Forelimb muscle (tissue), 1 donor: ENCODE data around the gene OXGR1. TPM values are rescaled to one million over a fixed set of nuclear protein-coding genes. Genes with fewer than 3 reads are reported as not detected.

Experiments used
- DNase-seq: peaks from one replicate; pipeline ENCODE4 v3.0.0-alpha.2; 2013; ENCODE audit warnings: low read depth
- polyA plus RNA-seq: library from polyadenylated mRNA; unstranded; fragments of 120-200 nt; gene quantifications from one replicate; pipeline ENCODE4 v1.2.1, GENCODE V29; 2013; ENCODE audit not compliant: insufficient read length

Gene OXGR1
- polyA plus RNA-seq, 1 donor: 0.18 TPM

DNA sequence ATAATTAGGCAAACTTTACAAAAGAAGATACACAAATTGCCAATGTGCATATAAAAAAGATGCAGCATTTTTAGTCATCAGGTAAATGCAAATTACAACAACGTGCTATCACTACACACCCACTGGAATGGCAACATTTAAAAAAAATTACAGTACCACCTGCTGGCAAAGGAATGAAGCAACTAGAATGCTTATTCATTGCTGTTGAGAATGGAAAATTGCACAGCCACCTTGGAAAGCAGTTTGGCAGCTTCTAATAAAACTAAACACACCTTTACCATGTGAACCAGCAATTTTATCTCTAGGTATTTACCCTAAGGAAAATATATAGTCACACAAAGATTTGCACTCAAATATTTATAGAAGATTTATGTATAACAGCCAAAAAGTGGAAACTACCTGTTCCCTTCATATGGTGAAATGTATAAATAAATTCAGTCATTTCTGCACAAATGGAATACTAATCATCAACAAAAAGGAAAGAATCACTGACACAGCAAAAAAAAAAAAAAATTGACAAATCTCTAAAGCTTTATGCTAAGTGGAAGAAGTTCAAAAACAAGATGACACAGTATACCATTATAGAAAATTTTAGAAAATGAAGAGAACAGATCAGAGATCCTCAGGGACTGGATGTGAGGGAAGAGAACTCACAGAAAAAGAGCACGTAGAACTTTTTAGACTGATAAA, 30.3 kb downstream of the OXGR1 start:
- no peak for DNase-seq

GRCh38 chr13:96960379-96960778, 33.9 kb downstream of the OXGR1 start:
- no peak for DNase-seq

- DNase-seq: no peak
These were observed 35.9 kb downstream of the OXGR1 start for GRCh38 chr13:96958286-96958891.

- DNase-seq: no peak
These were observed 41.7 kb downstream of the OXGR1 start for GRCh38 chr13:96952595-96952994.

GRCh38 chr13:96948127-96948526, 46.1 kb downstream of the OXGR1 start:
- no peak for DNase-seq

DNA sequence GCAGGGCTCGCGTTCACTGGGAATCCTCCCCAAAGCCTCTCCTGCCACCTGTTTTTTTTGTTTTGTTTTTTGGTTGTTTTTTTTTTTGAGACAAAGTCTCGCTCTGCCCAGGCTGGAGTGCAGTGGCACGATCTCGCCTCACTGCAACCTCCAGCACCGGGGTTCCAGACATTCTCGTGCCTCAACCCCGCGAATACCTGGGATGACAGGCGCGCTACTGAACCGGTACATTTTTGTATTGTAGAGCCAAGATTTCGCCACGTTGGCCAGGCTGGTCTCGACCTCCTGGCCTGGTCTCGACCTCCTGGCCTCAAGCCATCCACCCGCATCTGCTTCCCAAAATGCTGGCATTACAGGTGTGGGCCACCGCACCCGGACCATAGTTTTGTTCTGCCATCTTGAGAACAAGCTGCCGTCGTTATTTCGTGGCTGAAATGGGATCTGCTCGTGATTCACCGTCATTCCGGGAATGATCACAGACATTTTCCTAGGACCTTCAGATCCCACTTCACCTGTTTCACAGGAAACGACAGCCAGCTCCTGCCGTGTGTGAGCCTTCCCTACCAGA, 46.8 kb downstream of the OXGR1 start:
- DNase-seq: no peak

GRCh38 chr13:96946709-96947311, 47.5 kb downstream of the OXGR1 start:
- no peak for DNase-seq

- DNase-seq: no peak
These were observed 53.3 kb downstream of the OXGR1 start for GRCh38 chr13:96940961-96941360.

DNA sequence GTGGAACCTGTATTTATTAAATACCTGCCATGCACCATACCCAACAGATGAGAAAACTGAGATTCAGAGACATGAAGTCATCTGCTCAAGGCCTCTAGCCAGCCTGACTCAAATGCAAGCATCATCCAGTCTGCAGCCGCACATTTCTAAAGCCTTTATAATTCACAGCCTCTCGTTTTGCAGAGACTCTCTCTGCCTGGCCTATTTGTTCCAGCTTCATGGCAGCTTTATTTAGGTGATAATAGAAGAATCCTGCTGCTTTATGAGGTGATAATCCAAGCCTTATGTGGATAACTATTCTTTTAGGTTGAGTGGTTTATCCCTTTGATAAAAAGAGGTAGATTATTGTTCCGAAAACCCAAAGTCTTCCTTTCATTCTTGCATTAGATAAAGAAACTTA, 58.4 kb downstream of the OXGR1 start:
- DNase-seq: no peak

Other genes with a start within 250 kb of the OXGR1 start
- gene MBNL2, start 227.9 kb upstream of the OXGR1 start, polyA plus RNA-seq: 26.5 TPM